ENCODE results near the gene ACRV1. TPM values are rescaled to one million over a fixed set of nuclear protein-coding genes. Genes with fewer than 3 reads are reported as not detected.

Gene ACRV1
- polyA plus RNA-seq, 1 of the 3 experiments (the other 2 are of a cell fraction), result not detected

- ChIA-PET CTCF (interaction anchor here (1.1 kb wide), 1 partner anchor 15 kb away, joined by 3 read pairs; no protein-coding TSS in a partner anchor), POLR2A (interaction anchor here (0.6 to 3.8 kb wide), 2 partner anchors 31 to 170 kb away, joined by 3 to 13 read pairs; partner anchors contain the start of gene STT3A)
- Histone ChIP-seq H3K27ac (ENCODE audit: low read depth in 2 of 2, low read length in 1 of 2) (0 out of 4 replicates have a peak overlapping the region, but pooled peaks of 1 of the 2 experiments have one; percentile 3), H3K27me3 (ENCODE audit: insufficient read depth) (no peaks in the 10 kb centered on the region), H3K79me2 (ENCODE audit: insufficient read depth) (peaks cover 24% of the 10 kb centered on the region), H3K36me3 (replicated peaks in 1 of 2; ENCODE audit: control insufficient read depth in 1 of 2, insufficient read depth in 2 of 2, low read length in 1 of 2) (peaks cover 37 to 52% of the 10 kb centered on the region in 2 experiments), H3K4me3 (ENCODE audit: low read depth in 2 of 2, low read length in 1 of 2) (no peak overlapping the region), H3K9me2 (no peaks in the 10 kb centered on the region), H3F3A (replicated peaks; ENCODE audit: insufficient read depth) (peaks cover 63% of the 10 kb centered on the region), H3K4me2 (no peak overlapping the region), H2AFZ (ENCODE audit: low read depth) (no peak overlapping the region), H4K20me1 (ENCODE audit: insufficient read depth) (no peaks in the 10 kb centered on the region), H3K9me3 (no peaks in the 10 kb centered on the region), H3K4me1 (ENCODE audit: control insufficient read depth in 1 of 2, insufficient read depth in 2 of 2, low read depth in 1 of 2, low read length in 1 of 2) (peaks cover 4 to 9% of the 10 kb centered on the region in 2 experiments; a peak in 3 of 4 replicates), H3K9ac (no peak overlapping the region)
- WGBS (ENCODE audit: low lambda C conversion rate), result 100% methylated on average over 1 of the region's 1 CpG
- no peak for DNase-seq
- no peak for TF ChIP-seq NFIC (IDR thresholded peaks at IDR 0.05; ENCODE audit: borderline replicate concordance)
- no peak for TF ChIP-seq IRF3 (IDR thresholded peaks at IDR 0.05; ENCODE audit: low read depth, low read length)
- TF ChIP-seq RAD21 (IDR thresholded peaks at IDR 0.05; ENCODE audit: low read length), result no peak
- no peak for TF ChIP-seq CTCF (IDR thresholded peaks at IDR 0.05)
- TF ChIP-seq CHD2 (IDR thresholded peaks at IDR 0.05; ENCODE audit: low read length, partially characterized antibody), result no peak
- TF ChIP-seq, protein P1, sequence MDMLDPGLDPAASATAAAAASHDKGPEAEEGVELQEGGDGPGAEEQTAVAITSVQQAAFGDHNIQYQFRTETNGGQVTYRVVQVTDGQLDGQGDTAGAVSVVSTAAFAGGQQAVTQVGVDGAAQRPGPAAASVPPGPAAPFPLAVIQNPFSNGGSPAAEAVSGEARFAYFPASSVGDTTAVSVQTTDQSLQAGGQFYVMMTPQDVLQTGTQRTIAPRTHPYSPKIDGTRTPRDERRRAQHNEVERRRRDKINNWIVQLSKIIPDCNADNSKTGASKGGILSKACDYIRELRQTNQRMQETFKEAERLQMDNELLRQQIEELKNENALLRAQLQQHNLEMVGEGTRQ (IDR thresholded peaks at IDR 0.05; ENCODE audit: borderline replicate concordance, low read depth, low read length), result no peak
- no peak for TF ChIP-seq YY1 (IDR thresholded peaks at IDR 0.05; ENCODE audit: low read depth)
- TF ChIP-seq RCOR1 (IDR thresholded peaks at IDR 0.05; ENCODE audit: low read length), result no peak
- TF ChIP-seq SMC3 (IDR thresholded peaks at IDR 0.05; ENCODE audit: low read depth, low read length), result no peak
- no peak for TF ChIP-seq FOXJ3 (CRISPR knock-in tag; IDR thresholded peaks at IDR 0.05)
Measured at GRCh38 chr11:125623064-125623463, 57.6 kb downstream of the ACRV1 start.

- Histone ChIP-seq H3K9ac (no peak overlapping the region), H4K20me1 (ENCODE audit: insufficient read depth) (no peaks in the 10 kb centered on the region), H3K4me1 (ENCODE audit: control insufficient read depth in 1 of 2, insufficient read depth in 2 of 2, low read depth in 1 of 2, low read length in 1 of 2) (peaks cover 0 to 7% of the 10 kb centered on the region in 2 experiments; a peak in 3 of 4 replicates), H3K9me3 (no peaks in the 10 kb centered on the region), H3K36me3 (replicated peaks in 1 of 2; ENCODE audit: control insufficient read depth in 1 of 2, insufficient read depth in 2 of 2, low read length in 1 of 2) (peaks cover 44 to 61% of the 10 kb centered on the region in 2 experiments), H3K79me2 (ENCODE audit: insufficient read depth) (peaks cover 14% of the 10 kb centered on the region), H3K27me3 (ENCODE audit: insufficient read depth) (no peaks in the 10 kb centered on the region), H3K27ac (ENCODE audit: low read depth in 2 of 2, low read length in 1 of 2) (no peak overlapping the region), H3K4me3 (ENCODE audit: low read depth in 2 of 2, low read length in 1 of 2) (no peak overlapping the region), H3K4me2 (no peak overlapping the region), H3K9me2 (no peaks in the 10 kb centered on the region), H2AFZ (ENCODE audit: low read depth) (no peak overlapping the region), H3F3A (replicated peaks; ENCODE audit: insufficient read depth) (peaks cover 70% of the 10 kb centered on the region)
- ChIA-PET POLR2A (no interaction called here), CTCF (no interaction called here)
- TF ChIP-seq RAD21 (IDR thresholded peaks at IDR 0.05; ENCODE audit: low read length) (no peak), JUND (IDR thresholded peaks at IDR 0.05) (0 out of 2 replicates have a peak, but pooled peaks have one; percentile 28)
- DNase-seq, result no peak
- WGBS (ENCODE audit: low lambda C conversion rate), result 61% methylated on average over 2 of the region's 2 CpGs
Measured at GRCh38 chr11:125621995-125622394, 58.7 kb downstream of the ACRV1 start.

Small RNA genes within 50 kb of the gene (small RNA-seq; reads per million reads assigned to genes)
- gene RNU2-35P, result 0 to 2.6 (median 0.10) reads per million in 7 experiments

Other genes with a start within 250 kb of the ACRV1 start
- gene FEZ1, start 184.6 kb downstream of the ACRV1 start, polyA plus RNA-seq (2012; rRNA removed), result 8.3 and 9.7 TPM in 2 replicates
- gene EI24, start 111.4 kb downstream of the ACRV1 start, polyA plus RNA-seq (2012; rRNA removed), result 85.5 and 104 TPM in 2 replicates
- 101 and 156 TPM in 2 replicates for gene STT3A, start 88.0 kb downstream of the ACRV1 start, polyA plus RNA-seq (2012; rRNA removed)
- 12.1 and 14.8 TPM in 2 replicates for gene CHEK1, start 55.7 kb downstream of the ACRV1 start, polyA plus RNA-seq (2012; rRNA removed)
- gene PATE1, start 65.4 kb upstream of the ACRV1 start, polyA plus RNA-seq (2012; rRNA removed), result not detected in 2 replicates
- gene PATE2, start 98.0 kb upstream of the ACRV1 start, polyA plus RNA-seq (2012; rRNA removed), result 0.06 and 0.07 TPM in 2 replicates
- not detected in 2 replicates for gene PATE3, start 107.3 kb upstream of the ACRV1 start, polyA plus RNA-seq (2012; rRNA removed)
- gene PATE4, start 152.5 kb upstream of the ACRV1 start, polyA plus RNA-seq (2012; rRNA removed), result not detected in 2 replicates
- gene HYLS1, start 206.8 kb upstream of the ACRV1 start, polyA plus RNA-seq (2012; rRNA removed), result 1.3 and 1.4 TPM in 2 replicates
- 7.0 and 8.3 TPM in 2 replicates for gene PUS3, start 222.4 kb upstream of the ACRV1 start, polyA plus RNA-seq (2012; rRNA removed)
- gene DDX25, start 223.7 kb upstream of the ACRV1 start, polyA plus RNA-seq (2012; rRNA removed), result 0.12 and 0.39 TPM in 2 replicates

Data from SK-N-SH (cell line).